ENCODE results near the gene MMP24OS.

MMP24OS gene

GRCh38 chr20:35290186-35290886 lies 12.4 kb upstream of the MMP24OS start:
- no peak for DNase-seq

DNA sequence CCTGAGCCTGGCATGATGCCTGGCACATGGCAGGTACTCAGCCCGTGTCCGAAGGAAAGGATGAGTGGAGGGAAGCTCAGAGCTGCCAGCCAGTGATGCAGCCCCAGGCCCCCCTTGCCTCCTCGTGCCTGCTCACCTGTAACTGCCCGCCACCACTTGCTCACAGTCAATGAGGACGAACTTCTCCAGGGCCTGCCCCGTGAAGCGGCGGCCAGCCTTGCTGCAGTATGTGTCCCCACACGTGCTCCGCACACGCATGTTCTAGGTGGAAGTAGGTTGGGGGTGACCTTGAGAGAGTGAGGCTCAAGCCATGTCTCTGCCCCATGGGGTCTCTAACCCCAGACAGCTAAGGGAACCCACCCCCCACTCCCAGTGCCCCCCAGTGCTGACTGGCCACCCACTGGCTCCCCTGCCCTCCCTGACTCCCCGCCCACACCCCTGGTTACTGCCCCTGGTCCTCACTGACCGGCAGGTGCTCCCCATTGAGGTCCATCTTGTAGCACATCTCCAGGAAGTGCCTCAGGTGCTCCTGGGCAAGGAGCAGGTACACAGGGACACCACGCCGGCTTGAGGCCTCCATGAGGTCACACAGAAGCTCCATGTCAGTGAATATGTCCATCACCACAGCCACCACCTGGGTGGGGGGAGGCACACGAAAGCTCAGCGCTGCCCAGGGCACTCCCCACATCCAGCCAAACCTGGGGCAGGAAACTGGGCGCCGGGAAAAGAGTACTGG lies 10.6 kb upstream of the MMP24OS start:
- DNase-seq = no peak

GRCh38 chr20:35287509-35288324 lies 9.8 kb upstream of the MMP24OS start:
- DNase-seq = no peak

DNA sequence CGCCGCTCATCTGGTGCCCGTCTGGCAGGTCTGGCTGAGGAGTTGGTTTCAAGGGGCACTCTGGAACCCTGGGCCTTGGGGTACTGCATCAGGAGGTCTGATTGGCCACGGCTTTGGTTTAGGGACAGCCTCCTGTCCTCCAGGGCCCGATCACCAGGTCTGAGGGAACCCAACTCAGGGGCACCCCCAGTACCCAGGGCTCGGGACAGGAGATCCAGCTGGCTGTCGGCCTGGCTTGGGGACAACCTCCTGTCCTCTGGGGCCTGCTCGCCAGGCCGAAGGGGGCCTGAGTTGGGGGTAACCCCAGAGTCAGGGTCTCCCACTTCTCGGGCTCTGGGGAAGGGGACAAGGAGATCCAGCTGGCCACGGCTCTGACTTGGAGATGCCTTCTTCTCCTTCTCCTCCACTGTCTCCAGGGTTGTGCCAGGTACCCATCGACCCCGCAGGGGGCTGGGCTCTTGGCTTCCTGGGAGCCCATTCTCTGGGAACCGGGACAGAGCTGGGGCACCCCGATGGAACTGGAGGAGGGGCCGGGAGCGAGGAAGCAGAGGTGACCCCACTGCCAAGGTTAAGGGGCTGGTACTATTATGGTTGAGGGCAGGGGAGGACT lies 9.1 kb upstream of the MMP24OS start:
- DNase-seq = no peak

- no peak for DNase-seq
Measured at GRCh38 chr20:35286077-35286898, 8.4 kb upstream of the MMP24OS start.

- no peak for DNase-seq
Measured at GRCh38 chr20:35285806-35286076, 7.8 kb upstream of the MMP24OS start.

- no peak for DNase-seq
Measured at GRCh38 chr20:35284992-35285805, 7.3 kb upstream of the MMP24OS start.

GRCh38 chr20:35284267-35284991 lies 6.5 kb upstream of the MMP24OS start, which contains the start of gene EIF6:
Gene EIF6 (minus strand): TSS chr20:35284772. CDS start chr20:35284487, 285 bp downstream.
- peak; percentile 71 for DNase-seq

DNA sequence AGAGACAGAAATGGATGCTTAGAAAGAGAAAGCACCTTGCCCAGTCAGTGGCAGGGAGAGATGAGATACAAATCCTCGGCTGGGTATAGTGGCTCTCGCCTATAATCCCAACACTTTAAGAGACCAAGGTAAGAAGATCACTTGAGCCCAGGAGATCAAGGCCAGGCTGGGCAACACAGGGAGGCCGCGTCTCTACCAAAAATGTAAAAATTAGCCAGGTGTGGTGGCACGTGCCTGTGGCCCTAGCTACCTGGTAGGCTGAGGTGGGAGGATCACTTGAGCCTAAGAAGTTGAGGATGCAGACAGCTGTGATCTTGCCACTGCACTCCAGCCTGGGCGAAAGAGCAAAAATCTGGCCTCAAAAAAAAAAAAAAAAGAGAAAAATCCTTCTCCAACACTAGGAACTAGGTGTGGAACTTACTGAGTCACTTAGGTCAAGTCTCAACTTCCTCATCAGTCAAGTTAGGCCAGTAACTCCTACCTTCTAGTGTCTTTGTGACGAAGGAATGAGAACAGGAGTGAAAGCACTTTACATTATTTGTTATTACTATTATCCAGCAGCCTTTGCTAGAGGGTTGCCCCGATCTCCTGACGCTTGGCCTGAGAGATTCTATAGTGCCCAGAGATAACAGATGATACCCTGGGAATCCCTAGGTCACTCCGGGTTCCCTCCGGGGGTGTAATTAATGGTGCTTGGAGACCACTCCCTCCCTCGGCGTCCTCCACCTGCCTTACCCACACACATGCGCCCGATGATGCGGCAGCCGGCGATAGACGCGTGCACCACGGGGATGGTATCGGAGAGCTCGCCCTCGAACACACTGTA lies 5.7 kb upstream of the MMP24OS start:
- no peak for DNase-seq

DNA sequence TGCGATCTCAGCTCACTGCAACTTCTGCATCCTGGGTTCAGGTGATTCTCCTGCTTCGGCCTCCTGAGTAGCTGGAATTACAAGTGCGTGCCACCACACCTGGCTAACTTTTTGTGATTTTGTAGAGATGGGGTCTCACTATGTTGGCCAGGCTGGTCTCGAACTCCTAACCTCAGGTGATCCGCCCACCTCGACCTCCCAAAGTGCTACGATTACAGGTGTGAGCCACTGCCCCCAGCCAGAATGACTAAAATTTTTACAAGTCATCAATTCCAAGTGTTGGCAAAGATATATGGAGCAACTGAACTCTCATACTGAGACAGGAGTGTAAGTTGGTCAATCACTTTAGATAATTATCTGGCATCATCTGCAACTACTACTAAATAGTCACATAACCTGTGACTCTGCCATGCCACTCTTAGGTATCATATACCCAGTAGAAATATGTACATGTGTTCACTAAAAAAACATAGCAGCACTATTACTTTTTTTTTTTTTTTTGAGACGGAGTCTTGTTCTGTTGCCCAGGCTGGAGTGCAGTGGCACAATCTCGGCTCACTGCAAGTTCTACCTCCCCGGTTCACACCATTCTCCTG lies 3.7 kb upstream of the MMP24OS start:
- DNase-seq = no peak

- DNase-seq = no peak
Measured at GRCh38 chr20:35280523-35280922, 2.6 kb upstream of the MMP24OS start.

GRCh38 chr20:35279533-35280174 lies 1.7 kb upstream of the MMP24OS start:
- no peak for DNase-seq

GRCh38 chr20:35279040-35279439 lies 1.1 kb upstream of the MMP24OS start:
- DNase-seq = no peak

GRCh38 chr20:35277127-35277526 lies 795 bp downstream of the MMP24OS start:
- no peak for DNase-seq

- DNase-seq = no peak
Measured at GRCh38 chr20:35276408-35276807, 1.5 kb downstream of the MMP24OS start.

DNA sequence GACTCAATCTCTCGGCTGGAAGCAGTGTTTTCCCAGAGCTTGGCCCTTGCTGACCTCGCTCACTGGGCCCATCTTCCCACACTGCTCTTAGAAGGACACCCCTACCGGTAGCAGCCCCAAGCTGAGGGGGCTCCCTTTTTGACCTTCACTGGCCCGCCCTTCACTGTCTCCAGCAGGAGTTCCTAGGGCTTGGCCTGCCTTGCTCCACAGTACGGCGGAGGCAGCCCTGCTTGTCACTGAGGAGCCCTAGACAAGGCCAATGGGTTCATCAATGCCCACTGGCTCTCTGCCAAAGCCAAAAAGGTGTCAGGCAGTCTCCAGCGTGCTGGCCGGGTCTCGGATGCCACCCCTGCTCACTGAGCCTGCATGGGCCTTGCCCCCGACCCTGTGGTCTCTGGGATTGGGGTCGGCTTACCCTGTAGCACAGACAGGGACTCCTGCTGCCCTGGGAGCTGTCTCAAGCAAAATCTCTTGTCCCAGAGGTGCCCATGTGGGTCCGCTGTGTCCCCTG lies 2.1 kb downstream of the MMP24OS start:
- DNase-seq = no peak

GRCh38 chr20:35274172-35275092 lies 3.5 kb downstream of the MMP24OS start:
- DNase-seq = no peak

All from NCI-H446 treated with DMSO at 0.1 percent for 48 hours (cell line).